ENCODE measurements around the gene CCDC91. TPM values are rescaled to one million over a fixed set of nuclear protein-coding genes. Genes with fewer than 3 reads are reported as not detected.

CCDC91 gene, protein sequence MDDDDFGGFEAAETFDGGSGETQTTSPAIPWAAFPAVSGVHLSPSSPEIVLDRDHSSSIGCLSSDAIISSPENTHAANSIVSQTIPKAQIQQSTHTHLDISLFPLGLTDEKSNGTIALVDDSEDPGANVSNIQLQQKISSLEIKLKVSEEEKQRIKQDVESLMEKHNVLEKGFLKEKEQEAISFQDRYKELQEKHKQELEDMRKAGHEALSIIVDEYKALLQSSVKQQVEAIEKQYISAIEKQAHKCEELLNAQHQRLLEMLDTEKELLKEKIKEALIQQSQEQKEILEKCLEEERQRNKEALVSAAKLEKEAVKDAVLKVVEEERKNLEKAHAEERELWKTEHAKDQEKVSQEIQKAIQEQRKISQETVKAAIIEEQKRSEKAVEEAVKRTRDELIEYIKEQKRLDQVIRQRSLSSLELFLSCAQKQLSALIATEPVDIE
- total RNA-seq, result 10 to 100 TPM; 10.0 to 21.5 (median 13.9) TPM
- long read RNA-seq, partial matches to known transcripts, result 0 of 7 reads
- long read RNA-seq, other reads (novel, unspliced or antisense), result 5 of 7 reads

GRCh38 chr12:28190321-28191050 is at the start of gene CCDC91:
Gene CCDC91, plus strand, starts transcription at chr12:28190456. Its CDS starts 66,760 bp downstream, at chr12:28257216.
- intact Hi-C loops (cut with DNase I), result no loop called here
- Histone ChIP-seq H3K4me3 (peak within 1 kb of the TSS; percentile 80 to 83 (median 81)), H3K9me3 (no peaks in the 10 kb centered on the region), H3K27ac (peak within 1 kb of the TSS; percentile 94 to 98 (median 96)), H3K36me3 (no peaks in the 10 kb centered on the region), H3K27me3 (no peaks in the 10 kb centered on the region), H3K4me1 (no peaks in the 10 kb centered on the region)
- DNase-seq, result peak; percentile 90 to 91 (median 90)
- TF ChIP-seq CTCF (IDR thresholded peaks at IDR 0.05) (no peak), POLR2A (IDR thresholded peaks at IDR 0.05) (peak; percentile 79)
- WGBS (ENCODE audit: insufficient coverage, low coverage, low lambda C conversion rate, missing lambda C conversion rate), result 0% methylated on average over 28 of the region's 72 CpGs
- peak; percentile 89 to 93 (median 91) for ATAC-seq

- no peak for DNase-seq
- Histone ChIP-seq H3K27ac (no peak overlapping the region), H3K27me3 (no peaks in the 10 kb centered on the region), H3K36me3 (no peaks in the 10 kb centered on the region), H3K9me3 (no peaks in the 10 kb centered on the region), H3K4me3 (no peak overlapping the region), H3K4me1 (no peaks in the 10 kb centered on the region)
- 78% methylated on average over 8 of the region's 8 CpGs for WGBS (ENCODE audit: insufficient coverage, low coverage, low lambda C conversion rate, missing lambda C conversion rate)
- ATAC-seq, result no peak
- no peak for TF ChIP-seq POLR2A (IDR thresholded peaks at IDR 0.05)
- no peak for TF ChIP-seq CTCF (IDR thresholded peaks at IDR 0.05)
- intact Hi-C loops (cut with DNase I), result no loop called here
Measured at GRCh38 chr12:28144059-28144458, 46.2 kb upstream of the CCDC91 start.

GRCh38 chr12:28144532-28144931 is 45.7 kb upstream of the CCDC91 start:
- Histone ChIP-seq H3K27ac (no peak overlapping the region), H3K27me3 (no peaks in the 10 kb centered on the region), H3K4me1 (no peaks in the 10 kb centered on the region), H3K36me3 (no peaks in the 10 kb centered on the region), H3K4me3 (no peak overlapping the region), H3K9me3 (no peaks in the 10 kb centered on the region)
- no peak for ATAC-seq
- 63% methylated on average over 2 of the region's 2 CpGs for WGBS (ENCODE audit: insufficient coverage, low coverage, low lambda C conversion rate, missing lambda C conversion rate)
- intact Hi-C loops (cut with DNase I), result no loop called here
- TF ChIP-seq POLR2A (IDR thresholded peaks at IDR 0.05) (no peak), CTCF (IDR thresholded peaks at IDR 0.05) (no peak)
- no peak for DNase-seq

- Histone ChIP-seq H3K9me3 (no peaks in the 10 kb centered on the region), H3K4me1 (no peaks in the 10 kb centered on the region), H3K27ac (no peak overlapping the region), H3K36me3 (no peaks in the 10 kb centered on the region), H3K4me3 (no peak overlapping the region), H3K27me3 (no peaks in the 10 kb centered on the region)
- DNase-seq, result no peak
- no peak for TF ChIP-seq POLR2A (IDR thresholded peaks at IDR 0.05)
- no peak for TF ChIP-seq CTCF (IDR thresholded peaks at IDR 0.05)
- intact Hi-C loops (cut with DNase I), result no loop called here
- ATAC-seq, result peak in 2 of 4 donors; percentile 48 to 64
- 64% methylated on average over 4 of the region's 4 CpGs for WGBS (ENCODE audit: insufficient coverage, low coverage, low lambda C conversion rate, missing lambda C conversion rate)
Measured at GRCh38 chr12:28145216-28145615, 45.0 kb upstream of the CCDC91 start.
